ENCODE measurements around the gene TBC1D22A.

TBC1D22A gene

GRCh38 chr22:47199261-47199978 is 437.0 kb downstream of the TBC1D22A start:
- DNase-seq, result peak; percentile 3

- no peak for DNase-seq
Observed at GRCh38 chr22:47199979-47200272, 437.5 kb downstream of the TBC1D22A start.

- DNase-seq, result no peak
Observed at GRCh38 chr22:47200273-47201051, 438.0 kb downstream of the TBC1D22A start.

- peak; percentile 2 for DNase-seq
Observed at GRCh38 chr22:47201186-47201995, 438.9 kb downstream of the TBC1D22A start.

- DNase-seq, result no peak
Observed at GRCh38 chr22:47201996-47202818, 439.8 kb downstream of the TBC1D22A start.

- no peak for DNase-seq
Observed at GRCh38 chr22:47202819-47203553, 440.5 kb downstream of the TBC1D22A start.

GRCh38 chr22:47203554-47203991 is 441.1 kb downstream of the TBC1D22A start:
- no peak for DNase-seq

- no peak for DNase-seq
Observed at GRCh38 chr22:47204002-47204979, 441.8 kb downstream of the TBC1D22A start.

- DNase-seq, result peak; percentile 2
Observed at GRCh38 chr22:47205081-47205491, 442.6 kb downstream of the TBC1D22A start.

GRCh38 chr22:47205554-47205953 is 443.1 kb downstream of the TBC1D22A start:
- no peak for DNase-seq

- DNase-seq, result no peak
Observed at GRCh38 chr22:47206164-47206563, 443.7 kb downstream of the TBC1D22A start.

GRCh38 chr22:47206666-47207218 is 444.3 kb downstream of the TBC1D22A start:
- DNase-seq, result no peak

- DNase-seq, result no peak
Observed at GRCh38 chr22:47207387-47207786, 444.9 kb downstream of the TBC1D22A start.

- DNase-seq, result no peak
Observed at GRCh38 chr22:47207846-47208554, 445.6 kb downstream of the TBC1D22A start.

- DNase-seq, result no peak
Observed at GRCh38 chr22:47208630-47209029, 446.2 kb downstream of the TBC1D22A start.

GRCh38 chr22:47209040-47209514 is 446.6 kb downstream of the TBC1D22A start:
- no peak for DNase-seq

GRCh38 chr22:47209547-47210023 is 447.1 kb downstream of the TBC1D22A start:
- DNase-seq, result peak; percentile 2

GRCh38 chr22:47210112-47210657 is 447.7 kb downstream of the TBC1D22A start:
- DNase-seq, result no peak

GRCh38 chr22:47210686-47211085 is 448.2 kb downstream of the TBC1D22A start:
- no peak for DNase-seq
